Embryonic facial prominence (tissue), 1 donor: ENCODE measurements around the gene CAMK2N2.

Source experiments
- DNase-seq: peaks from one replicate; pipeline ENCODE4 v3.0.0-alpha.2; 2016; ENCODE audit errors: extremely low spot score

The CAMK2N2 gene

GRCh38 chr3:184240384-184241140 lies 20.8 kb downstream of the CAMK2N2 start:
- no peak for DNase-seq

- DNase-seq = no peak
Measured at GRCh38 chr3:184239708-184240107, 21.6 kb downstream of the CAMK2N2 start.

GRCh38 chr3:184239221-184239620 lies 22.1 kb downstream of the CAMK2N2 start:
- DNase-seq = no peak

GRCh38 chr3:184238246-184238818 lies 23.0 kb downstream of the CAMK2N2 start:
- no peak for DNase-seq

- no peak for DNase-seq
Measured at GRCh38 chr3:184237807-184238206, 23.5 kb downstream of the CAMK2N2 start.

DNA sequence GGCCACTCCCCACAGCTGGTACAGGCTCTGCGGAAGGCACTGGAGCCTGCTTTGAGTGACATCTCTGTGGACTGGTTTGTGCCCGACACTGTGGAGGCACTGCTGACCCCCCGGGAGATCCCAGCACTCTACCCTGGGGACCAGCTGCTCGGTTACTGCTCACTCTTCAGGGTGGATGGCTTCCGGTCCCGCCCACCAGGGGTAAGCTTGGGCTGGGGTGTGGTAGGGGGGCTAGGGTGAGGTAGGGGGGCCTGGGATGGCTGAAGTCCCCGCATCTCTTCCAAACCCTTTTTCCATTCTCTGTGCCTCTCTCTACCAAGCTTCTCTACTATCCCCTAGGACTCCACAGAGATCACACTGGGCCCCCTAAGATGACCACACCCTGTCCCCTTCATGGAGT lies 24.1 kb downstream of the CAMK2N2 start:
- DNase-seq = no peak

- DNase-seq = no peak
Measured at GRCh38 chr3:184236636-184237035, 24.7 kb downstream of the CAMK2N2 start.

- DNase-seq = no peak
Measured at GRCh38 chr3:184236033-184236410, 25.3 kb downstream of the CAMK2N2 start.

DNA sequence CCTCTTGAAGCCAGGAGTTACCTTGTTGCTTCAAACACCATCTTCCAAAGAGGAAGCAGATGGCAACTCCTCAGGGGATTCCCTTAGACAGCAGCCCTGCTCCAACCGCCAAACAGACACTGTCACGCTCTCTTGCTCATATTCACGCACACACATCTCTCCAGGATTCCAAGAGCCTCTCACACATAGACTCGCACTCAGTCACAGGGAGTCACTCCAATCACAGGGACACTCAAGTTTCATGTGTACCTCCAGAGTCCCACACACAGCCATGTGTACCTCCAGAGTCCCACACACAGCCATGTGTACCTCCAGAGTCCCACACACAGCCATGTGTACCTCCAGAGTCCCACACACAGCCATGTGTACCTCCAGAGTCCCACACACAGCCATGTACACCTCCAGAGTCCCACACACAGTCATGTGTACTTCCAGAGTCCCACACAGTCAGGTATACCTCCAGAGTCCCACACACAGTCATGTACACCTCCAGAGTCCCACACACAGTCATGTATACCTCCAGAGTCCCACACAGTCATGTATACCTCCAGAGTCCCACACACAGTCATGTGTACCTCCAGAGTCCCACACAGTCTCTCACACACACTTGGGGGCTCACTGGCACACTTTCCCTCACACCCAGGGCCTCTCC lies 25.8 kb downstream of the CAMK2N2 start:
- DNase-seq = no peak

GRCh38 chr3:184234671-184235380 lies 26.5 kb downstream of the CAMK2N2 start:
- no peak for DNase-seq

GRCh38 chr3:184234224-184234623 lies 27.1 kb downstream of the CAMK2N2 start:
- DNase-seq = no peak

DNA sequence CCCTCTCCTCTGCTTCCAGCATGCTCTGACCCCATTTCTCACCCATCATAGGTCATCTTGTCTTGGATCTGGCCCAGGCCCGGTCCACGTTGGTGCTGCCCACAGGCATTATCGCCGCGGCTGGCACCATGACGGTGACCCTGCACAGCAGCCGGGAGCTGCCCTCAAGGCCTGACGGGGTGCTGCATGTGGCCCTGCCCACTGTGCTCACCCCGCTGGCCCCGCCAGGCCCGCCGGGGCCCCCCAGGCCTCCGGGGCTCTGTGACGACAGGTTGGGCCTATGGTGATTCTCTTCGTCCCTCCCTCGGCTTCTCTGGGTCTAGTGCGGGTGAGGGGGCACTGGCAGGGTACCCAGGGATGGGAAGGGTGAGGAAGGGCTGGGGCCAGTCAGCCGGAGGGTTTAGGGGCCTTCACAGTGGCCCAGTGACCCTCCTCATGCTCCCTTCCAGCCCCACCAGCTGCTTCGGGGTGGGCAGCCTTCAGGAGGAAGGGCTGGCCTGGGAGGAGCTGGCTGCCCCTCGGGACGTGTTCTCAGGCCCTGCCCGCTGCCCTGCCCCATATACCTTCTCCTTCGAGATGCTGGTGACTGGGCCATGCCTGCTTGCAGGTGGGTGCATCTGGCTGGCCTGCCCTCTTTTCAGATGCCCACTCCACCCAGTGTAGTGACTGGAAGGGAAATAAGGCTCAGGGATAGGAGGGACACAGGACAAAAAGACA lies 28.1 kb downstream of the CAMK2N2 start:
- DNase-seq = no peak

DNA sequence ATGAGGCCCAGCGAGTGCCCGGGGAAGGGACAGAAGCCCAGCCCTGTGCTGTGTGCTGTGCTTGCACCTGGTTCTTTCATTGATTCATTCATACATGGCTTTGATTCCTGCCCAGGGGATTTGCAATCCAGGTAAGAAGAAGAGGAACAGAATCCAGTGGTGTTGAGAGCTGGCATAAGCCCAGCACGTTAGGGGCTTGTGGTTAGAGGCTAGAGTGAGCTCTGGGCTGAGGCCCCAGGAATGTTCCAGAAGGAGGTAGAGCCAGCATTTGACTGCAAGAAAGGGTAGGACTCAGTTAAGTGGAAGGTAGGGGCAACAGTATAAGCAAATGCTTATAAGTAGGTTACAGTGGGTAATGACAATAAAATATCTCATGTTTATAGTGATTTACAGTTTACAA lies 29.7 kb downstream of the CAMK2N2 start:
- no peak for DNase-seq

GRCh38 chr3:184230603-184231528 lies 30.5 kb downstream of the CAMK2N2 start:
- DNase-seq = no peak

- DNase-seq = no peak
Measured at GRCh38 chr3:184230081-184230602, 31.2 kb downstream of the CAMK2N2 start.

DNA sequence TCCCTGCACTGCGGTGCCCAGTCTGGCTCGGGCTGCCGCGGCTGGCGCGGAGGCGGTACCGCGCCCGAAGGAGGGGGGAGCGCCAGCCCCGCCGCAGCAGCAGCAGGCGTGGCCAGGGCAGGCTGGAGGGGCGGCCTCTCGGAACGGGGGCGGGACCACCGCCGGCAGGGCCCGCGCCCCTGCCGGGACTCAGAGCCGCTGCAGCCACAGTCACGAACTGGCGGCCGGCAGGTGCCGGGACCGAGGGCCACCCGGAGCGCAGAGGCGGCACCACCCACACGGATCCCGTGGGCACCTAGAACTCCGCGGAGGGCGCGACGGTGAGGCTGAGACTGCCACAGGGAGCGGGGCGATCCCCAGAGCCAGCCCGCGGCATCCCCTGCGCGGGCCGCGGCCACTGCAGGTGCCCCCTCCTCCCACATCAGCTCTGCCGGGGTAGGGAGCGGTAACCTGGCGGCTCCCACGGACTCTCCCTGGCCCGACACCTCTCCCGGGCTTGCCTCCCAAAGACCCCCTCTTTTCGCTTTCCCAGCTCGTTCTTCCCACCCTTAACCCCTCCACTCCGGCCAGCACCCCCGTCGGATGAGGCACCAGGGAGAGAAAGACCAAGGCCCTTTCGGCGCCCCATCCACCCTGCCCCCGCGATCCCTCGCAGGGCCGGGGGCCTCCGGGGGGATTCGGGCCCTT lies 31.8 kb downstream of the CAMK2N2 start, which contains the start of gene VWA5B2:
TSS of gene VWA5B2 (plus strand) at position 192 of the 687 bp plus-strand sequence. CDS start 944 bp downstream, outside the sequence.
- no peak for DNase-seq

- DNase-seq = no peak
Measured at GRCh38 chr3:184228376-184229137, 32.8 kb downstream of the CAMK2N2 start.

- no peak for DNase-seq
Measured at GRCh38 chr3:184227481-184227935, 33.8 kb downstream of the CAMK2N2 start.

GRCh38 chr3:184223946-184224345 lies 37.4 kb downstream of the CAMK2N2 start:
- no peak for DNase-seq
